Activated CD8-positive, alpha-beta memory T cell treated with anti-CD3 and anti-CD28 coated beads, Interleukin-2, amount 10 ng/mL, durations not matched to agents 7 days and 5 days (primary cell): Measurements from ENCODE around the gene LXN. TPM values are rescaled to one million over a fixed set of nuclear protein-coding genes. Genes with fewer than 3 reads are reported as not detected.

Experiments used
- ATAC-seq: fragments of 150-1000 bp; cut with Tn5 transposase; one replicate; pipeline ENCODE4 v1.10.0; 2021; ENCODE audit warnings: moderate library complexity
- CTCF ChIA-PET: fragments of 350-600 bp; sonication (Branson Sonifier 250); formaldehyde crosslinking; loops from one replicate; lab custom pipeline; 2021; ENCODE audit warnings: antibody characterized with exemption; lab: Charles Lee
- DNase-seq: peaks from one replicate; pipeline ENCODE4 v3.0.0-alpha.2; 2020
- H3K27ac Mint-ChIP-seq: one replicate; pipeline ENCODE4 v1.8.0; 2021; ENCODE audit warnings: mild to moderate bottlenecking, mixed read lengths
- H3K27me3 Mint-ChIP-seq: one replicate; pipeline ENCODE4 v1.8.0; 2021; ENCODE audit warnings: mixed read lengths
- H3K36me3 Mint-ChIP-seq: one replicate; pipeline ENCODE4 v1.8.0; 2021; ENCODE audit warnings: mild to moderate bottlenecking, mixed read lengths
- H3K4me1 Mint-ChIP-seq: one replicate; pipeline ENCODE4 v1.8.0; 2021; ENCODE audit warnings: mixed read lengths
- H3K4me3 Mint-ChIP-seq: one replicate; pipeline ENCODE4 v1.8.0; 2021; ENCODE audit warnings: mild to moderate bottlenecking, moderate library complexity, mixed read lengths
- H3K9me3 Mint-ChIP-seq: one replicate; pipeline ENCODE4 v1.8.0; 2022; ENCODE audit warnings: low read depth, mixed read lengths
- total RNA-seq, 2 experiments: library from RNA; stranded (reverse); gene quantifications; one replicate each; pipeline ENCODE4 v1.2.3, GENCODE V29; 2021

Gene LXN
- total RNA-seq, 2 experiments from 2014 or later = 6.7 to 7.5 TPM

DNA sequence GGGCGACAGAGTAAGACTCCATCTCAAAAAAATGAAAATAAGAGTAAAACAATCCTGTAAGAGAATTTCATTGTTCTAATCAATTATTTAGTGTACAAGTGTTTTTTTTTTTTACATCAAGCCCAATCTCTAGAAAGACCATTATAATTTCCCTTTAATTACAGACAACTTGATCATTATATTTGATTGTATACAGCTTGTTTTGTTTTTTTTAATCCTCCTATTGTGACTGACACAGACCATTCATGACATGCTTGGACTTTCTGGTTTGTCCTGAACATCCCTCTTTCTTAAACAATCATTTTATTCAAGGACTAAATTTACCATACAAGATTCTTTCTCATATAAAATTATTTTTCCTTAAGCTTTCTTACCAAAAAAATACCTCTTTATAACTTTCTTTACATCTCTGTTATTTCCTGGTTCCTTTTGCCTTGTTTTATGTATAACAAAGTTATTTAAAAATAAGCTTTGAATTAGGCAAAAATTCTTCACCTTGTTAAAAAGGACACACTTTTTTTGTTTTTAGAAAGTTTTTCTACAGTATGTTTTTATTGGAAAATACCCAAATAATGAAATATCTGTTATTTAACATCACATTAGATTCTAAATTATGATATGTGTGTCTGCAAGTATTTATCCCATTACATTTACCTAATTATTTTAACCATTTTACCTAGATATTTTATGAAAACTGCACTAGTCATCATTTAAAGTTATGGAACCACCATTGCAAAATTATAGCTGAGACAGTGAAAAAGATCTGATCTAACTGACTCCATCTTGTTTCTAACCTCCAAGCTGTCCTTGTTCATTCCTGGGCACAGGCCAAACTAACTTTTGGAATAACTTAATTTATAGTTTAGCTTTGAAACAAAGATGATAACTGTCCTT, 54.2 kb downstream of the LXN start:
- CTCF ChIA-PET = interaction anchor here (1.2 kb wide), 1 partner anchor 26 kb away, joined by 5 read pairs; the partner anchor contains the start of gene GFM1
- Mint-ChIP-seq H3K36me3 (peaks cover 2% of the 10 kb centered on the region), H3K9me3 (peaks cover 4% of the 10 kb centered on the region), H3K27me3 (peaks cover 2% of the 10 kb centered on the region), H3K4me3 (no peak overlapping the region), H3K4me1 (no peaks in the 10 kb centered on the region), H3K27ac (no peak overlapping the region)
- no peak for ATAC-seq
- DNase-seq = no peak

Other genes starting within 250 kb of the LXN start
- gene MLF1, start 101.5 kb downstream of the LXN start, total RNA-seq = 1 to 10 TPM; 2.4 to 3.3 TPM
- 10 to 100 TPM; 39.4 to 50.9 TPM for gene GFM1, start 28.1 kb downstream of the LXN start, total RNA-seq
- not detected for gene RARRES1, start 59.8 kb upstream of the LXN start, total RNA-seq
- gene MFSD1, start 129.4 kb upstream of the LXN start, total RNA-seq = 10 to 100 TPM; 19.4 to 20.6 TPM